Neuronal stem cell (in vitro differentiated cells): ENCODE measurements around the gene SPPL3.

Source experiments
- DNase-seq: peaks from one replicate; pipeline ENCODE4 v3.0.0-alpha.2; 2013; ENCODE audit warnings: low spot score
- H2AFZ ChIP-seq: one replicate; pipeline ENCODE4 v1.6.1; 2013; ENCODE audit warnings: mild to moderate bottlenecking, low read length, inconsistent platforms
- H2AK5ac ChIP-seq: 2 replicates; pipeline ENCODE4 v1.6.1; 2013; ENCODE audit warnings: low read depth, mild to moderate bottlenecking, inconsistent platforms, low read length, moderate library complexity, mixed read lengths
- H2BK120ac ChIP-seq: 2 replicates; pipeline ENCODE4 v1.6.1; 2013; ENCODE audit warnings: low read depth, mild to moderate bottlenecking, inconsistent platforms, low read length, moderate library complexity, mixed read lengths
- H2BK12ac ChIP-seq: one replicate; pipeline ENCODE4 v1.6.1; 2013; ENCODE audit warnings: low read length, inconsistent platforms
- H2BK15ac ChIP-seq: 2 replicates; pipeline ENCODE4 v1.6.1; 2013; ENCODE audit warnings: mild to moderate bottlenecking, low read length, inconsistent platforms, mixed read lengths
- H2BK5ac ChIP-seq: one replicate; pipeline ENCODE4 v1.6.1; 2013; ENCODE audit warnings: inconsistent platforms, mild to moderate bottlenecking, low read length, moderate library complexity
- H3K14ac ChIP-seq: one replicate; pipeline ENCODE4 v1.6.1; 2013; ENCODE audit warnings: low read length, inconsistent platforms
- H3K18ac ChIP-seq: 2 replicates; pipeline ENCODE4 v1.6.1; 2013; ENCODE audit warnings: low read length, inconsistent platforms
- H3K23ac ChIP-seq: 2 replicates; pipeline ENCODE4 v1.6.1; 2013; ENCODE audit warnings: low read depth, mild to moderate bottlenecking, mixed read lengths, low read length, inconsistent platforms; ENCODE audit not compliant: poor library complexity
- H3K27ac ChIP-seq: replicated peaks from 3 replicates; pipeline ENCODE4 v1.5.1; 2013; ENCODE audit warnings: low read length, inconsistent platforms
- H3K27me3 ChIP-seq, 3 experiments: 2 replicates each; pipeline ENCODE4 v1.6.1; 2013; ENCODE audit warnings: low read length in 3 of 3, mild to moderate bottlenecking in 2 of 3, inconsistent platforms in 1 of 3, low read depth in 1 of 3, mixed read lengths in 1 of 3, moderate library complexity in 1 of 3; ENCODE audit not compliant: control insufficient read depth in 3 of 3, insufficient read depth in 3 of 3
- H3K36me3 ChIP-seq, 2 donors: replicated peaks in 1 of 2; 2 replicates each; pipeline ENCODE4 v1.6.1; 2013; ENCODE audit warnings: low read length in 2 of 2; ENCODE audit not compliant: control insufficient read depth in 2 of 2, insufficient read depth in 2 of 2
- H3K4ac ChIP-seq: 2 replicates; pipeline ENCODE4 v1.6.1; 2013; ENCODE audit warnings: inconsistent platforms, mild to moderate bottlenecking, low read length, moderate library complexity
- H3K4me1 ChIP-seq, 2 donors: 1 replicate in 1 of 2; 2 replicates in 1 of 2; pipeline ENCODE4 v1.6.1; 2013; ENCODE audit warnings: low read length in 2 of 2, low read depth in 1 of 2; ENCODE audit not compliant: control insufficient read depth in 2 of 2, insufficient read depth in 1 of 2
- H3K4me2 ChIP-seq: one replicate; pipeline ENCODE4 v1.6.1; 2013; ENCODE audit warnings: mild to moderate bottlenecking, low read length, inconsistent platforms; ENCODE audit not compliant: insufficient read depth, poor library complexity, severe bottlenecking
- H3K4me3 ChIP-seq, 2 donors: 2 replicates each; pipeline ENCODE4 v1.5.1; 2013; ENCODE audit warnings: low read length in 2 of 2, mild to moderate bottlenecking in 2 of 2, inconsistent platforms in 1 of 2, moderate library complexity in 1 of 2
- H3K79me1 ChIP-seq: one replicate; pipeline ENCODE4 v1.6.1; 2013; ENCODE audit warnings: low read depth, mild to moderate bottlenecking, inconsistent platforms, low read length, moderate library complexity
- H3K9ac ChIP-seq: one replicate; pipeline ENCODE4 v1.6.1; 2013; ENCODE audit warnings: mild to moderate bottlenecking, low read depth, low read length, inconsistent platforms; ENCODE audit not compliant: poor library complexity
- H3K9me3 ChIP-seq, 2 donors: replicated peaks in 1 of 2; 2 replicates each; pipeline versions ENCODE3 to v1.6.1; 2013; ENCODE audit warnings: low read length in 2 of 2, mild to moderate bottlenecking in 2 of 2, inconsistent platforms in 1 of 2, low read depth in 1 of 2, mixed read lengths in 1 of 2, moderate library complexity in 1 of 2; ENCODE audit not compliant: control insufficient read depth in 2 of 2, insufficient read depth in 1 of 2
- H4K8ac ChIP-seq: one replicate; pipeline ENCODE4 v1.6.1; 2013; ENCODE audit warnings: low read depth, mild to moderate bottlenecking, inconsistent platforms, low read length, moderate library complexity
- H4K91ac ChIP-seq: one replicate; pipeline ENCODE4 v1.6.1; 2013; ENCODE audit warnings: low read length, low read depth, mild to moderate bottlenecking, inconsistent platforms; ENCODE audit not compliant: poor library complexity
- WGBS, 2 donors: extraction: QIAGEN DNeasy Blood & Tissue Kit; methylation state at CpG; one replicate each; pipeline ENCODE4 v1.1.7; 2013; ENCODE audit warnings: missing lambda C conversion rate in 2 of 2, mixed read lengths in 1 of 2; ENCODE audit not compliant: insufficient read length in 2 of 2, insufficient replicate concordance in 1 of 2; ENCODE audit errors: extremely low coverage in 2 of 2; 5-methylcytosine and 5-hydroxymethylcytosine counted together

Gene SPPL3

DNA sequence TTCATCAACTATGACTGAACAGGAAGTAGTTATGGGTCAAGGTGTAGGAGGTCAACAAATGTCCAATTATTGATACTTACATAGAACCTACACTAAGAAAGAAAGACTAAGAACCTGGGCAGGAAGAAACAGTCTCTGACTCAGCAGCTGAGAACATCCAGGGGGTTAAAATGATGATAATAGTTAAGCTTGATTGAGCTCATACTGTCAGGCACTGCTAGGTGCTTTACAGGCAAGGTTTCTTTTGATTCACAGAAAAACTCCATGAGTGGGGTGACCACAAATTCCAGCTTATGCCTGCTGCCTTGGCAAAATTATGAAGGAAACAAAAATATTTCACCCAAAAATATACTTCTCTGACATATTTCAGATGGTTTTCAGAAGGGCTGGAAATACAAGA is 103.5 kb downstream of the SPPL3 start:
- Histone ChIP-seq H3K9ac (no peak overlapping the region), H4K91ac (no peak overlapping the region)
- no peak for DNase-seq

DNA sequence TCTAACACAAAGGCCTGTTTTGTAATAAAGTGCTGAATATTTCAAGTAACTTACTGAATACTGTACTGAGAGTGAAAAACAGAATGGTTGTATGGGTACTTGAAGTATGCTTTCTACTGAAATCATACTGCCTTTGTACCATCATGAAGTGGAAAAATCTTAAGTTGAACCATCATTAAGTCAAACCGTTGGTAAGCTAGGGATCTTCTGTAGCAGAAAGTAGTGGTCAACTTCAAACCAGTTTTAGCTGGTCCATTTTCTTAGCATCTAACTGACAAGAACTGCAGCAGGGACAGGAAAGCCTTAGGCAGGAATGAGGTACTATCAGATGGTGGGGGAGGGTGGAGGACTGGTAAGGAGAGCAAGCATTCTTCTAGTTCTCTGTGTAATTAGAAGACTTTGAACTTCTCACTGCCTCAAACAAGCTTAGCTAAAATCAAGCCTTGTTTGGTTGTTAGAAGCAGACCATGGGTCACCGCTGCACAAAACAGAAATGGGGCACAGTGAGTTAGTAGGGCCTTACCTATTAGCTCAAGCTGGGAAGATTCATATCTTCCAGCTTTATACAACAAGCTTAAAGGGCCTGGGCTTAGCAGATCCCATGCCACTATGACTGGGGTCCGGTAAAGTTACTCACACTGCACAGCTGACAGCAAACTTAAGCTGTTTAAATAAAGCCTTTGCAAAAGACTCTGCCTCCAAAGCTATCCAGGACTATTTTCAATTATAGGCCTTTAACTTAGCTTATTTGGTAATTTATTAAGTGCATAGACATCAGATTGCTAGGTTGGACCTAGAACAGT is 104.7 kb downstream of the SPPL3 start:
- Histone ChIP-seq H3K36me3 (peaks cover 0 to 4% of the 10 kb centered on the region in 2 donors), H3K4me3 (no peak overlapping the region), H3K9me3 (peaks cover 2 to 28% of the 10 kb centered on the region in 2 donors), H2BK12ac (no peak overlapping the region), H3K27ac (no peak overlapping the region), H3K4me2 (no peak overlapping the region), H4K91ac (no peak overlapping the region), H2BK15ac (no peak overlapping the region), H4K8ac (no peak overlapping the region), H3K27me3 (no peaks in the 10 kb centered on the region), H3K23ac (no peak overlapping the region), H2AK5ac (no peak overlapping the region), H2BK120ac (no peak overlapping the region), H3K4me1 (no peaks in the 10 kb centered on the region), H3K4ac (no peak overlapping the region), H2BK5ac (no peak overlapping the region), H3K9ac (no peak overlapping the region), H3K14ac (no peak overlapping the region), H3K18ac (no peak overlapping the region), H3K79me1 (peaks cover 2% of the 10 kb centered on the region), H2AFZ (no peak overlapping the region)
- WGBS, 2 donors = no CpG with 5 or more reads among the region's 3 CpGs
- no peak for DNase-seq

More for the DNA sequence above, 103.5 kb downstream of the SPPL3 start:
- Histone ChIP-seq H2BK12ac (no peak overlapping the region), H3K36me3 (no peaks in the 10 kb centered on the region), H2BK5ac (no peak overlapping the region), H2AFZ (no peak overlapping the region), H3K27ac (no peak overlapping the region), H3K4me2 (no peak overlapping the region), H4K8ac (no peak overlapping the region), H3K27me3 (no peaks in the 10 kb centered on the region), H3K4me1 (no peaks in the 10 kb centered on the region), H3K23ac (no peak overlapping the region), H3K79me1 (peaks cover 2% of the 10 kb centered on the region), H3K9me3 (peaks cover 0 to 16% of the 10 kb centered on the region in 2 donors), H2AK5ac (no peak overlapping the region), H3K18ac (no peak overlapping the region), H2BK120ac (no peak overlapping the region), H2BK15ac (no peak overlapping the region), H3K4me3 (no peak overlapping the region), H3K4ac (no peak overlapping the region), H3K14ac (no peak overlapping the region)

DNA sequence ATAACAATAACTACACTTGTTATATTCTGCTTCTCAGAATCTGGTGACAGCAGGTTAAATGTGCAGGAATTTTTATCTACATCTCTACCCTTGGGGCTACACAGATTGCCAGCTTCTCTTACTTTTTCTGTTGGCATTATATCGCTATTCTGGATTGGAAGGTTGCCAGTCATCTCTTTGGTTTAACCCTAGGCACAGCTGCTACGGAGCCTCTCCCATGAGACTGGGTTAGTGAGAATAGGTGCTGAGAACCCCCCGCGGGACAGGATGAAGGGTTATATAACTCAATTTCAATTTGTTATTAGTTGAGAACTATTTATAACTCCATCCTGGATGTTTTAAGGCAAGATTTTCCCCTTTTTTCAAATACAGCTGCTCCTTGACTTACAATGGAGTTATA is 105.5 kb downstream of the SPPL3 start:
- H3K4ac ChIP-seq = no peak overlapping the region
- H3K4me3 ChIP-seq = no peak overlapping the region

DNA sequence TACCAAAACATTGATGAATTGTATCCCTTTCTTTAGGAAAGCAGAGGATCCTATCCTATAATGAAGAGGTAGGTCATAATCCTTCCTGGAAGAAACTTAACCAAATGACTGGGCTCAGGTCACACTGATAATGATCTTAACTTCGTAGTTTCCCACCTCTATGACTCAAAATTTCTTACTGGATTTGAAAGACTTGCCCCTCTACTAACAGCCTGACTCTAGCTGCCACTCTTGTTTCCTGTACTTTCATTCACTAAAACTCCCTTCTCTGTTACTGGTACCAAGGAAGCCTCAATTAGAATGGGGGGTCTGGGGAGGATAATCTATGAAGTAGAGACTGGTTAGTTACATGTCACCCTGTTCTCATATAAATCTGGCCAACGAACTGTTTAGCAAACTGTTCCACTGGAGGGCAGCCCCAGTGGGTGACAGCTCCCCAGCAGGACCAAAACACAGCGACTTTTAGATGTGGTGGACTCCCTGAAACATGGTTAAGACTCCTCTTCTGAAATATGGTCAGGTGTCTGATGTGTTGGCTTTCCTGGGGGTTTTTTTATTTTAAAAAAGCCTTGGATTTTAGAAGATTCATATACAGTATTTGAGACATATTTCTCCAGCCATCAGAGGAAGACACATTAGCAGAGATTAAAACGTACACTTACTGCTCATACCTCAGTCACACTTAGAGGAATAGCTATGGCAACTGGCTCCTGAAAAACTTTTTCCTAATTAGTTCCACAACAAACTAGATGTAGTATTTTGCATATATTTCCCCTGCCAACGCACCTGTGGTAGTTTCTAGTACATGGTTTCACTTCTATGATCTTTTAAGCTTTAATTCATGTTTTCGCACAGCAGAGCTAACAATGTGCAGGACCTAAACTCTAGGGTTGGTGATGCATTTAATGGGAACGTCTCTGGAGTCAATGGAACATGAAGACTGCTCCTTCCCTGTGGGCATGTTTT is 106.2 kb downstream of the SPPL3 start:
- Histone ChIP-seq H3K4me2 (no peak overlapping the region), H2AK5ac (no peak overlapping the region), H3K4me3 (no peak overlapping the region), H2BK12ac (no peak overlapping the region), H3K9me3 (peaks cover 2 to 33% of the 10 kb centered on the region in 2 donors), H3K18ac (no peak overlapping the region), H3K36me3 (peaks cover 0 to 4% of the 10 kb centered on the region in 2 donors), H3K4ac (no peak overlapping the region), H2BK5ac (no peak overlapping the region), H4K8ac (no peak overlapping the region), H3K4me1 (no peaks in the 10 kb centered on the region), H2AFZ (no peak overlapping the region), H3K27ac (no peak overlapping the region), H3K14ac (no peak overlapping the region), H3K79me1 (peaks cover 2% of the 10 kb centered on the region), H3K27me3 (no peaks in the 10 kb centered on the region), H3K9ac (no peak overlapping the region), H2BK120ac (no peak overlapping the region), H3K23ac (no peak overlapping the region), H4K91ac (no peak overlapping the region), H2BK15ac (no peak overlapping the region)
- DNase-seq = no peak
- WGBS, 2 donors = no CpG with 5 or more reads among the region's 7 CpGs

More for the DNA sequence above, 105.5 kb downstream of the SPPL3 start:
- no peak overlapping the region for H3K9ac ChIP-seq
- H3K27me3 ChIP-seq = no peaks in the 10 kb centered on the region
- no peak overlapping the region for H3K14ac ChIP-seq
- H2BK120ac ChIP-seq = no peak overlapping the region
- H3K9me3 ChIP-seq = peaks cover 2 to 30% of the 10 kb centered on the region in 2 donors
- no peaks in the 10 kb centered on the region for H3K4me1 ChIP-seq
- peaks cover 0 to 4% of the 10 kb centered on the region in 2 donors for H3K36me3 ChIP-seq
- no peak overlapping the region for H2AFZ ChIP-seq
- H2BK5ac ChIP-seq = no peak overlapping the region
- no peak overlapping the region for H2BK15ac ChIP-seq
- H2AK5ac ChIP-seq = no peak overlapping the region
- WGBS, 2 donors = no CpG with 5 or more reads among the region's 4 CpGs
- H2BK12ac ChIP-seq = no peak overlapping the region
- H3K27ac ChIP-seq = no peak overlapping the region
- no peak overlapping the region for H4K8ac ChIP-seq
- H3K79me1 ChIP-seq = peaks cover 2% of the 10 kb centered on the region
- DNase-seq = no peak
- H3K23ac ChIP-seq = no peak overlapping the region
- no peak overlapping the region for H3K18ac ChIP-seq
- H3K4me2 ChIP-seq = no peak overlapping the region
- H4K91ac ChIP-seq = no peak overlapping the region
